Measurements from ENCODE around the gene DESI1.
"Not testable (repeated sequence)": the region's sequence is repeated elsewhere in the genome, so short reads cannot be mapped to it uniquely, and the experiment has no call there.

The DESI1 gene

DNA sequence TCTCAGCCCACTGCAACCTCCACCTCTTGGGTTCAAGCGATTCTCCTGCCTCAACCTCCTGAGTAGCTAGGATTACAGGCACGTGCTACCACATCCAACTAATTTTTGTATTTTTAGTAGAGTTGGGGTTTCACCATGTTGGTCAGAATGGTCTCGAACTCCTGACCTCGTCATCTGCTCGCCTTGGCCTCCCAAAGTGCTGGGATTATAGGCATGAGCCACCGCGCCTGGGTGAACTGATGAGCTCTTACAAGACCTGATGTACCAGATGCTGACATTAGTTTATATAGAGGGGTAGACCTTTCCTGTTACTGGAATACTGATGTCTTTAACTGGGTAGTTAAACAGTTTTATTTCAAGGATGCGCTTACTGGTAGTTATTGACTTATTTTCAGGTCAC lies 13.8 kb upstream of the DESI1 start:
- not testable (repeated sequence) for DNase-seq; H3K4me1 ChIP-seq (ENCODE audit: control insufficient read depth, low read depth, low read length); H2AK5ac ChIP-seq (ENCODE audit: low read length); H3K4me3 ChIP-seq (ENCODE audit: low read length); H3K79me1 ChIP-seq (ENCODE audit: low read length); H2BK15ac ChIP-seq (replicated peaks; ENCODE audit: low read depth); H3K56ac ChIP-seq (ENCODE audit: low read length); H2BK120ac ChIP-seq (ENCODE audit: low read depth, low read length); H3K27me3 ChIP-seq (ENCODE audit: insufficient read depth, low read length, poor library complexity); H3K4ac ChIP-seq (ENCODE audit: low read depth, low read length); H4K8ac ChIP-seq (ENCODE audit: low read depth, low read length); H3K4me2 ChIP-seq (ENCODE audit: low read length); H3K23ac ChIP-seq (ENCODE audit: low read length); H4K5ac ChIP-seq (ENCODE audit: low read length); H3K9ac ChIP-seq (ENCODE audit: low read length); H3K18ac ChIP-seq (ENCODE audit: low read length); H2BK5ac ChIP-seq (ENCODE audit: low read length); H3K27ac ChIP-seq (ENCODE audit: low read depth, low read length); H3K79me2 ChIP-seq (ENCODE audit: control insufficient read depth, insufficient read depth, low read length)
- WGBS (ENCODE audit: extremely low coverage, insufficient coverage, low lambda C conversion rate): no CpG with 5 or more reads among the region's 8 CpGs
- H3K36me3 ChIP-seq (ENCODE audit: control insufficient read depth, insufficient read depth, low read length): peaks cover 16% of the 10 kb centered on the region

DNA sequence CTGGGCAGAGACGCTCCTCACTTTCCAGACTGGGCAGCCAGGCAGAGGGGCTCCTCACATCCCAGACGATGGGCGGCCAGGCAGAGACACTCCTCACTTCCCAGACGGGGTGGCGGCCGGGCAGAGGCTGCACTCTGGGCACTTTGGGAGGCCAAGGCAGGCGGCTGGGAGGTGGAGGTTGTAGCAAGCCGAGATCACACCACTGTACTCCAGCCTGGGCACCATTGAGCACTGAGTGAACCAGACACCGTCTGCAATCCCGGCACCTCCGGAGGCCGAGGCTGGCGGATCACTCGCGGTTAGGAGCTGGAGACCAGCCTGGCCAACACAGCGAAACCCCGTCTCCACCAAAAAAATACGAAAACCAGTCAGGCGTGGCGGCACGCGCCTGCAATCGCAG lies 10.8 kb upstream of the DESI1 start:
- not testable (repeated sequence) for H3K4me1 ChIP-seq (ENCODE audit: control insufficient read depth, low read depth, low read length); H3K4me2 ChIP-seq (ENCODE audit: low read length); H3K27ac ChIP-seq (ENCODE audit: low read depth, low read length); H4K5ac ChIP-seq (ENCODE audit: low read length); H3K23ac ChIP-seq (ENCODE audit: low read length); H2BK15ac ChIP-seq (replicated peaks; ENCODE audit: low read depth); H3K27me3 ChIP-seq (ENCODE audit: insufficient read depth, low read length, poor library complexity); H3K4me3 ChIP-seq (ENCODE audit: low read length); H3K9ac ChIP-seq (ENCODE audit: low read length); H4K8ac ChIP-seq (ENCODE audit: low read depth, low read length); H3K36me3 ChIP-seq (ENCODE audit: control insufficient read depth, insufficient read depth, low read length); H3K18ac ChIP-seq (ENCODE audit: low read length); H3K79me2 ChIP-seq (ENCODE audit: control insufficient read depth, insufficient read depth, low read length); H2BK120ac ChIP-seq (ENCODE audit: low read depth, low read length); DNase-seq; H3K56ac ChIP-seq (ENCODE audit: low read length); H3K79me1 ChIP-seq (ENCODE audit: low read length); H2AK5ac ChIP-seq (ENCODE audit: low read length); H2BK5ac ChIP-seq (ENCODE audit: low read length); H3K4ac ChIP-seq (ENCODE audit: low read depth, low read length)
- no CpG with 5 or more reads among the region's 23 CpGs for WGBS (ENCODE audit: extremely low coverage, insufficient coverage, low lambda C conversion rate)

GRCh38 chr22:41631115-41631514 lies 10.3 kb upstream of the DESI1 start:
- H2AK5ac ChIP-seq (ENCODE audit: low read length); H3K27me3 ChIP-seq (ENCODE audit: insufficient read depth, low read length, poor library complexity); H3K4me2 ChIP-seq (ENCODE audit: low read length); DNase-seq; H3K4ac ChIP-seq (ENCODE audit: low read depth, low read length); H2BK15ac ChIP-seq (replicated peaks; ENCODE audit: low read depth); H3K27ac ChIP-seq (ENCODE audit: low read depth, low read length); H3K79me1 ChIP-seq (ENCODE audit: low read length); H3K4me1 ChIP-seq (ENCODE audit: control insufficient read depth, low read depth, low read length); H3K18ac ChIP-seq (ENCODE audit: low read length); H3K23ac ChIP-seq (ENCODE audit: low read length); H3K79me2 ChIP-seq (ENCODE audit: control insufficient read depth, insufficient read depth, low read length); H2BK120ac ChIP-seq (ENCODE audit: low read depth, low read length); H3K36me3 ChIP-seq (ENCODE audit: control insufficient read depth, insufficient read depth, low read length); H4K8ac ChIP-seq (ENCODE audit: low read depth, low read length); H3K9ac ChIP-seq (ENCODE audit: low read length); H3K4me3 ChIP-seq (ENCODE audit: low read length); H2BK5ac ChIP-seq (ENCODE audit: low read length); H3K56ac ChIP-seq (ENCODE audit: low read length); H4K5ac ChIP-seq (ENCODE audit: low read length): not testable (repeated sequence)
- WGBS (ENCODE audit: extremely low coverage, insufficient coverage, low lambda C conversion rate): no CpG with 5 or more reads among the region's 28 CpGs

DNA sequence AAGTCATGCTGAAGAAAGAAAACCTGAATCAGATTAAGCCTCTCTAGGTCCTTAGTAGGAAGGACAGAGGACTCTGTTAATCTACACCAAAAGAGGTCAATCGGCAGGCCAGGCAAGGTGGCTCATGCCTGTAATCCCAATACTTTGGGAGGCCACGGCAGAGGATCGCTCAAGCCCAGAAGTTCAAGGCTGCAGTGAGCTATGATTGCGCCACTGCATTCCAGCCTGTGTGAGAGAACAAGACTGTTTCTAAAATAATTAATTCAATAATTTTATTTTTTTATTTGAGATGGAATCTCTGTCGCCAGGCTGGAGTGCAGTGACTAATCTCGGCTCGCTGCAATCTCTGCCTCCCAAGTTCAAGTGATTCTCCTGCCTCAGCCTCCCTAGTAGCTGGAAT lies 4.7 kb upstream of the DESI1 start:
- Histone ChIP-seq H3K27ac (ENCODE audit: low read depth, low read length) (no peak overlapping the region), H2AK5ac (ENCODE audit: low read length) (no peak overlapping the region), H3K9ac (ENCODE audit: low read length) (no peak overlapping the region), H3K79me2 (ENCODE audit: control insufficient read depth, insufficient read depth, low read length) (peaks cover 16% of the 10 kb centered on the region), H3K36me3 (ENCODE audit: control insufficient read depth, insufficient read depth, low read length) (peaks cover 8% of the 10 kb centered on the region), H3K79me1 (ENCODE audit: low read length) (peaks cover 10% of the 10 kb centered on the region), H3K4me2 (ENCODE audit: low read length) (no peak overlapping the region), H3K4me1 (ENCODE audit: control insufficient read depth, low read depth, low read length) (peaks cover 4% of the 10 kb centered on the region), H2BK15ac (replicated peaks; ENCODE audit: low read depth) (no peak overlapping the region), H4K5ac (ENCODE audit: low read length) (no peak overlapping the region), H3K4ac (ENCODE audit: low read depth, low read length) (no peak overlapping the region), H3K23ac (ENCODE audit: low read length) (no peak overlapping the region), H3K56ac (ENCODE audit: low read length) (no peak overlapping the region), H3K18ac (ENCODE audit: low read length) (no peak overlapping the region), H2BK120ac (ENCODE audit: low read depth, low read length) (no peak overlapping the region), H3K27me3 (ENCODE audit: insufficient read depth, low read length, poor library complexity) (no peaks in the 10 kb centered on the region), H3K4me3 (ENCODE audit: low read length) (no peak overlapping the region), H4K8ac (ENCODE audit: low read depth, low read length) (no peak overlapping the region), H2BK5ac (ENCODE audit: low read length) (no peak overlapping the region)
- no peak for DNase-seq
- no CpG with 5 or more reads among the region's 7 CpGs for WGBS (ENCODE audit: extremely low coverage, insufficient coverage, low lambda C conversion rate)

DNA sequence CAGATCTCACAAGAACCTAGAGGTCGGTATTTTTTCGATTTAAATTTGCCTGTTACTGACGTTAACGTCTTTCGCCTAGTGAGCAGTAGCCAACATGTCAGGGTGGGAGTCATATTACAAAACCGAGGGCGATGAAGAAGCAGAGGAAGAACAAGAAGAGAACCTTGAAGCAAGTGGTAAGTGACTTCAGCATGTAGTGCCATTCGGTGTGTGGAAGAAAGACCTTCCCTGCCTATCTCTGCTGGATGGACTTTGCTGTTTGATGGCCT lies 1.0 kb upstream of the DESI1 start:
- no peak overlapping the region for H3K4ac ChIP-seq (ENCODE audit: low read depth, low read length)
- H3K4me2 ChIP-seq (ENCODE audit: low read length): peak overlapping the region; percentile 97
- peaks cover 11% of the 10 kb centered on the region for H3K79me1 ChIP-seq (ENCODE audit: low read length)
- H4K8ac ChIP-seq (ENCODE audit: low read depth, low read length): no peak overlapping the region
- no peak for DNase-seq
- H3K4me3 ChIP-seq (ENCODE audit: low read length): peak overlapping the region; percentile 96
- WGBS (ENCODE audit: extremely low coverage, insufficient coverage, low lambda C conversion rate): no CpG with 5 or more reads among the region's 8 CpGs
- H2AK5ac ChIP-seq (ENCODE audit: low read length): no peak overlapping the region
- no peak overlapping the region for H4K5ac ChIP-seq (ENCODE audit: low read length)
- H2BK15ac ChIP-seq (replicated peaks; ENCODE audit: low read depth): no peak overlapping the region
- no peaks in the 10 kb centered on the region for H3K27me3 ChIP-seq (ENCODE audit: insufficient read depth, low read length, poor library complexity)
- H3K23ac ChIP-seq (ENCODE audit: low read length): peak overlapping the region; percentile 90
- peak overlapping the region; percentile 37 for H2BK5ac ChIP-seq (ENCODE audit: low read length)
- peaks cover 4% of the 10 kb centered on the region for H3K4me1 ChIP-seq (ENCODE audit: control insufficient read depth, low read depth, low read length)
- no peak overlapping the region for H3K27ac ChIP-seq (ENCODE audit: low read depth, low read length)
- no peak overlapping the region for H3K18ac ChIP-seq (ENCODE audit: low read length)
- peaks cover 5% of the 10 kb centered on the region for H3K36me3 ChIP-seq (ENCODE audit: control insufficient read depth, insufficient read depth, low read length)
- H2BK120ac ChIP-seq (ENCODE audit: low read depth, low read length): no peak overlapping the region
- peaks cover 19% of the 10 kb centered on the region for H3K79me2 ChIP-seq (ENCODE audit: control insufficient read depth, insufficient read depth, low read length)
- peak overlapping the region; percentile 99 for H3K9ac ChIP-seq (ENCODE audit: low read length)
- peak overlapping the region; percentile 100 for H3K56ac ChIP-seq (ENCODE audit: low read length)

GRCh38 chr22:41621099-41621910 lies 462 bp upstream of the DESI1 start, which contains the start of gene XRCC6:
XRCC6 (plus strand) TSS chr22:41621295; CDS start chr22:41622005, 710 bp downstream.
- no peaks in the 10 kb centered on the region for H3K27me3 ChIP-seq (ENCODE audit: insufficient read depth, low read length, poor library complexity)
- peak within 1 kb of the TSS; percentile 93 for H2BK5ac ChIP-seq (ENCODE audit: low read length)
- peak within 1 kb of the TSS; percentile 95 for H3K23ac ChIP-seq (ENCODE audit: low read length)
- DNase-seq: peak; percentile 100
- H3K9ac ChIP-seq (ENCODE audit: low read length): peak within 1 kb of the TSS; percentile 99
- no peak within 1 kb of the TSS for H4K8ac ChIP-seq (ENCODE audit: low read depth, low read length)
- no peak within 1 kb of the TSS for H2BK120ac ChIP-seq (ENCODE audit: low read depth, low read length)
- H3K56ac ChIP-seq (ENCODE audit: low read length): peak within 1 kb of the TSS; percentile 100
- no peak within 1 kb of the TSS for H4K5ac ChIP-seq (ENCODE audit: low read length)
- H2BK15ac ChIP-seq (replicated peaks; ENCODE audit: low read depth): no peak within 1 kb of the TSS
- peak within 1 kb of the TSS; percentile 59 for H2AK5ac ChIP-seq (ENCODE audit: low read length)
- peaks cover 5% of the 10 kb centered on the region for H3K36me3 ChIP-seq (ENCODE audit: control insufficient read depth, insufficient read depth, low read length)
- H3K79me2 ChIP-seq (ENCODE audit: control insufficient read depth, insufficient read depth, low read length): peaks cover 19% of the 10 kb centered on the region
- peaks cover 11% of the 10 kb centered on the region for H3K79me1 ChIP-seq (ENCODE audit: low read length)
- H3K4me3 ChIP-seq (ENCODE audit: low read length): peak within 1 kb of the TSS; percentile 96
- peaks cover 4% of the 10 kb centered on the region for H3K4me1 ChIP-seq (ENCODE audit: control insufficient read depth, low read depth, low read length)
- H3K4ac ChIP-seq (ENCODE audit: low read depth, low read length): peak within 1 kb of the TSS; percentile 44
- WGBS (ENCODE audit: extremely low coverage, insufficient coverage, low lambda C conversion rate): no CpG with 5 or more reads among the region's 70 CpGs
- peak within 1 kb of the TSS; percentile 60 for H3K27ac ChIP-seq (ENCODE audit: low read depth, low read length)
- H3K18ac ChIP-seq (ENCODE audit: low read length): peak within 1 kb of the TSS; percentile 8
- peak within 1 kb of the TSS; percentile 97 for H3K4me2 ChIP-seq (ENCODE audit: low read length)
